ENCODE measurements around the gene LRP1-AS.

GRCh38 chr12:57183939-57184725 lies 36.7 kb upstream of the LRP1-AS start:
- TF ChIP-seq CTCF (optimal IDR thresholded peaks at IDR 0.05 in 1 of 3, IDR thresholded peaks at IDR 0.05 in 1 of 3, conservative IDR thresholded peaks at IDR 0.05 in 1 of 3; ENCODE audit: extremely low read depth in 1 of 3, insufficient read depth in 2 of 3, low read length in 3 of 3), result no peak
- TF ChIP-seq EZH2 (IDR thresholded peaks at IDR 0.05; ENCODE audit: low read length), result no peak

Data from keratinocyte (primary cell).